Activated naive CD4-positive, alpha-beta T cell (primary cell): ENCODE results near the gene NRROS.
"Not testable (repeated sequence)": the region's sequence is repeated elsewhere in the genome, so short reads cannot be mapped to it uniquely, and the experiment has no call there.

Experiments
- DNase-seq, 4 experiments: peaks; one replicate each; lab custom pipeline; 2025; lab: John Stamatoyannopoulos, UW

The NRROS gene

GRCh38 chr3:196639483-196640296 is at the start of gene NRROS:
TSS of gene NRROS (plus strand) at chr3:196639694. CDS start at chr3:196654540, 14,846 bp downstream.
- peak in 3 of 4 experiments; percentile 22 to 43 (median 33) for DNase-seq

DNA sequence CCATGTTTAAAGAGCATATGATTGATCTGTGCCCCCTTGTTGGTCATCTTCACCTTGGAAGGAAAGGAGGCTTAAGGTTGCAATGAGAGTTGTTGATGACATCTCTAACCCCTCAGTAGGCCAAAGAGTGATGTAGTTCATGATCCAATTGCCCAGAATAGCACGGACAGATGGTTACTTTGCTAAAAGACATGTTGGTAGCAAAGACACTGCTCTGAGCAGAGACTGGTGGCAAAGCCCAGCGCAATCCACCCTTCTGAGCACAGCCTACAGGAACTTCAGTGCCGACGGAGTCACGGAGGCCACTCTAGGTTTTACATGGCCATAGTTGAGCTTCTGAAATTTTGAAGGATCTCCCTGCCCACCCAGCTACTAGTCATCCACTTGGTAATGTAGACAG is 49.2 kb upstream of the NRROS start:
- DNase-seq: no peak

DNA sequence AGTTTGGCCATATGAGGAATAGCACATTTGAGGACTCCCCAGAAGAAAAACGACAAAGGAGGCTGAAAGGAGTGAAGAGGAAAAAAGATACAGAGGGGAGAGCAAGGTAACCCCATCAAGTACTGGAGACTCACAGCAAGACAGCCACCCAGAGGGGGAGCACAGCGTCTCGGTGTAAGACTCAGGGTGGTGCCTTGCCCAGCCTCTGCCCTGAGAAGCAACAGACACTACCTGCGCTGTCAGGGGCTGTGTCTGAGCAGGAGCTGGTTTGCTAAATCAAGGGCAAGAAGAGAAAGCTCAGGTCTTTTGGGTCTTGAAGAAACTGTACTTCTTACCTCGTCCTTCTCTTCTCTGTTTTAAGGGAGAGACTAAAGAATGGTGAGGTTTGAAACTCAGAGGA is 43.1 kb upstream of the NRROS start:
- DNase-seq: no peak

DNA sequence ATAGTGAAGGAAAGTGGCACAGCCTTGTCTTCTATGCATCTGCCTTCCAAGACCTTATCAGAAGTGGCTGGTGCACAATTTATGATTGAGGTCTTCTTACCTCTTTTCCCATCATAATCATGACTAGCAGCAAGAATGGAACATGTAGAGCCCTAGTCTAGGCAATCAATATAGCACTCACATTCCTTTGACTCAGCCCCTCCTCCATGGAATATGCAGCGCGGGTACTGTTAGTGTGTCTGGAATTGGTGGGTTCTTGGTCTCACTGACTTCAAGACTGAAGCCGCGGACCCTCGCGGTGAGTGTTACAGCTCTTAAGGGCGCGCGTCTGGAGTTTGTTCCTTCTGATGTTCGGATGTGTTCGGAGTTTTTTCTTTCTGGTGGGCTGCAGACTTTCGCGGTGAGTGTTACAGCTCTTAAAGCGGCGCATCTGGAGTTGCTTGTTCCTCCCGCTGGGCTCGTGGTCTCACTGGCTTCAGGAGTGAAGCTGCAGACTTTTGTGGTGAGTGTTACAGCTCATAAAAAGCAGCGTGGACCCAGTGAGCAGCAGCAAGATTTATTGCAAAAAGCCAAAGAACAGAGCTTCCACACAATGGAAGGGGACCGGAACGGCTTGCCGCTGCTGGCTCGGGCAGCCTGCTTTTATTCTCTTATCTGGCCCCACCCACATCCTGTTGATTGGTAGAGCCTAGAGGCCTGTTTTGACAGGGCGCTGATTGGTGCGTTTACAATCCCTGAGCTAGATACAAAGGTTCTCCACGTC is 41.3 kb upstream of the NRROS start:
- DNase-seq: not testable (repeated sequence)

GRCh38 chr3:196599734-196600128 is 39.8 kb upstream of the NRROS start:
- DNase-seq: no peak

DNA sequence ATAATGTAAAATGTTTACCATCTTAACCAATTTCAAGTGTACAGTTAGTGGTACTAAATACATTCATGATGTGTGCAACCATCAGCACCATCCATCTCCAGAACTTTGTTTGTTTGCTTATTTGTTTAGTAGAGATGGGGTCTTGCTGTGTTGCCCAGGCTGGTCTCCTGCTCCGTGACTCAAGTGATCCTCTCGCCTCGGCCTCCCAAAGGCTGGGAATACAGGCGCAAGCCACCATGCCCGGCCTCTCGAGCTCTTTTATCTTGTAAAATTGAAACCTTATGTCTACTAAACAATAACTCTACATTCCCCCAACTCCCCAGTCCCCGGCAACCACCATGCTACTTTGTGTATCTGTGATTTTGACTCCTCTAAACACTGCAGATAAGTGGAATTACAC is 39.1 kb upstream of the NRROS start:
- no peak for DNase-seq

GRCh38 chr3:196602673-196603072 is 36.8 kb upstream of the NRROS start:
- DNase-seq: no peak

GRCh38 chr3:196603683-196604082 is 35.8 kb upstream of the NRROS start:
- no peak for DNase-seq

DNA sequence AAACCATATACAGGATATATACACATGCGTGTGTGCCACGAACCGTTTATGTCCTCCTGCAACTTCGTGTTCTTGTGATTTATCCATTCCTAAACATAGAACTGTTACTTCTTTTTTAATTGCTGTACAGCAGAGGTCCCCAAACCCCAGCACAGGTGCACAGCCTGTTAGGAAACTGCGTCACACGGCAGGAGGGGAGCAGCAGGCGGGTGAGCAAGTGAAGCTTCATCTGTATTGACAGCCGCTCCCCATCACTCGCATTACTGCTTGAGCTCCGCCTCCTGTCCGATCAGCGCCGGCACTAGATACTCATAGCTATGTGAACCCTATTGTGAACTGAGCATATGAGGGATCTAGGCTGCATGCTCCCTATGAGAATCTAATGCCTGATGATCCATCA is 34.9 kb upstream of the NRROS start:
- DNase-seq: peak in 2 of 4 experiments; percentile 30 to 62

DNA sequence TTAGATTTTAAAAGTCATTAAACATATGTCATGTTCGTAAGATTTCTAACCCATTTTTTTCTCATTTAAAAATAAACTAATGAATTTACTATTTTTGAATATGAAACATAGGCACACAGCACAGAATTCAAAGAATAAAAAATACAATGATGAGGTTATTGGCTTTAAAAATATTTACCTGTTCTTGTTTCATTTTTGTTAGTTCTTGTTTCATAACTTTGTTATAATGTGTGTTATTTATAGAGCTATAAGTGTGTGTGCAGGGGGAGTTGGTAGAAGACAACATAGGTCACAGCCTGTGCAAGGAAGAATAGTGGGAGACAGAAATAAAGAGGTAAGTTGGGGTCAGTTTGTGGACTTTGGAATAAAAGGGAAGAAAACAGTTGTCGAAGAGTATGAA is 30.8 kb upstream of the NRROS start:
- no peak for DNase-seq

DNA sequence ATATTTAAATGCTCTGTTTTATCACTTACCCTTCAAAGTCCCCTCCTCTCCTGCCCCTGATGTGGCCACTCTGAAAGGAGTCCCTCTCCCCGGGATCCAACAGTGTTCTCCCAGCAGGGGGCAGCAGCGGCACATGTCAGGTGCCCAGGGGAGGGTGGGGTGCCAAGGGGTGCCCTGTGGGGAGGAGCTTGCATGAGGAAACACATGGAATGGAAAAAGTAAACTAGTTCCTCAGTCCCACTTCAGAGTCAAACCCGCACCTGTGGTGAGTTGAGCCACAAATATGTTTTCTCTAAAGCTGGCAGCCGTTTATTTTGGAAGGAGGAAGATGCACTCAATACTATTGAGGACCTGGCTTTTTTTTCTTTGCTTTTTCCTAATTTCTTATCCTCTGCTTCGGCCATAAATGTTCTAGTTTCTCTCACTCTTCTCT is 30.1 kb upstream of the NRROS start:
- peak; percentile 88 to 96 (median 91) for DNase-seq

DNA sequence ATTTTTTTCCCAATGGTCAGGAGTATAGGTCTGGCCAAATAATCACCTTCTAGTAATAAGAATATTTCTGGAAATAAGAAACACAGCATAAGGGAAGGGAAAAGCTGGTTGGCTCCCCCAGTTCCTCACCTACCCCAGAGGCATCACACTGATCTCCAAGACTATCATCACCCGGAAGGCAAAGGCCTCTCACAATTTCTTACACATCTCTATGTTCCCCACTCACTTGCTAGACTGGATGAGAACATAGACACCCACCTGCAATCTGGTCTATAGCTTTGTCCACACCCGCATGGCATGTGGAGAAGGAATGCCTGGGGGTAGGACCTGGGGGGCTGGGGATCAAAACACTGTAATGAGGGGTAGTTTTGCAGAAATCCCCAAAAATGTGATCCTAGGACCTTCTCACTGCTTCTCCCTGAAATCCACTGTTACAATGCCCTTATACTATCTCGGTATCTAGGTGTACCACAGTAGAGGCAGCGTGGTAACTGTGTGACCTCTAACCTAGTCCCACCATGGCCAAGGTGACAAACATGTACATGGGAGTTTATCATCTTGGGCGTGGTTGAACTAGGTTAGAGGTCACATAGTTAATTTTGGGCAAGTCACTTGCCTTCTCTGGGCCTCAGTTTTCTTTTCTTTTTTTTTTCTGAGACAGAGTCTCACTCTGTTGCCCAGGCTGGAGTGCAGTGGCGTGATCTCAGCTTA is 29.5 kb upstream of the NRROS start:
- no peak for DNase-seq

GRCh38 chr3:196611761-196612483 is 27.6 kb upstream of the NRROS start:
- DNase-seq: no peak

DNA sequence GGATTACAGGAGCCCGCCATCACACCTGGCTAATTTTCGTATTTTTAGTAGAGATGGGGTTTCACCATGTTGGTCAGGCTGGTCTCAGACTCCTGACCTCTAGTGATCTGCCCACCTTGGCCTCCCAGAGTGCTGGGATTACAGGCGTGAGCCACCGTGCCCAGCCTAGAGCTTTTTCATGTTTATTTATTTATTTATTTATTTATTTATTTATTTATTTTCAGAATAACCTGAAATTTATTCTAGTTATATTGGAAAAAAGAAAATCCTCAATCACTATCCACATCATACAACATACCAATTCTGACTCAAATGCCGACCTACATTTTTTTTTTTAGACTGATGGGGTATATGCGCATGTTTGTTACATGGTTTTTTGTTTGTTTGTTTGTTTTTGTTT is 24.3 kb upstream of the NRROS start:
- DNase-seq: not testable (repeated sequence)

DNA sequence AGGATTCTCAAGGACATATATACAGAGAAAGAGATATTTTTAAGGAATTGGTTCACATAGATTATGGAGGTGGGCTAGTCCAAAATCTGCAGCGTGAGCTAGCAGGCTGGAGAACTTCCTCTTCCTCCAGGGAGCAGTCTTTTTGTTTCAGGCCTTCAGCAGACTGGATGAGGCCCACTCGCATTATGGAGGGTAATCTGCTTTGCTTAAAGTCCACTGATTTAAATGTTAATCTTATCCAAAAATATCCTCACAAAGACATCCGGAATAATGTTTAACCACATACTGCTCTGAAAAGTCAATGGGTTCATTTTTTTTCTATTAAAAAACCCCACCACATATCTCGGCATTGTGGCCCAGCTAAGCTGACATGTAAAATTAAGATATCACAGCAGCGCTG is 22.2 kb upstream of the NRROS start:
- DNase-seq: no peak

DNA sequence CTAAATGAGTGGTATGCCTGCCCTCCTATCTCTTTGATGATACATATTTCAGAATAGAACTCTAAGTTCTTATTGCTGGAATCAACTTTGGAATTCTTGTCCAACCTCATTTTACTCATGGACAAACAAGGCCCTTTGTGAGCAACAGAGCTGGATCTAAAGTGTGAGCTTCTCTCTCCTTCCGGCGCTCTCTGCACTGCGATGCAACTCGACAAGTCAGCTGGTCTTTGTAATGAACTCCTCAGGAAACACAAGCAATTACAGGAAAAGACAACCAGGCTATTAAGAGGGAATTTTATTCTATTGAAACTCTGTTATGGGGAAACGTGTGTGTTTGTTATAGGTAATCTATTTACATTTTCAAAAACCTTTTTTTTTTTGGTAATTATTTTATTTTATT is 20.3 kb upstream of the NRROS start:
- DNase-seq: no peak

DNA sequence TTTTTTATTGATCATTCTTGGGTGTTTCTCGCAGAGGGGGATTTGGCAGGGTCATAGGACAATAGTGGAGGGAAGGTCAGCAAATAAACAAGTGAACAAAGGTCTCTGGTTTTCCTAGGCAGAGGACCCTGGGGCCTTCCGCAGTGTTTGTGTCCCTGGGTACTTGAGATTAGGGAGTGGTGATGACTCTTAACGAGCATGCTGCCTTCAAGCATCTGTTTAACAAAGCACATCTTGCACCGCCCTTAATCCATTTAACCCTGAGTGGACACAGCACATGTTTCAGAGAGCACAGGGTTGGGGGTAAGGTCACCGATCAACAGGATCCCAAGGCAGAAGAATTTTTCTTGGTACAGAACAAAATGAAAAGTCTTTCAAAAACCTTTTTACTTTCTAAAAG is 19.9 kb upstream of the NRROS start:
- not testable (repeated sequence) for DNase-seq

GRCh38 chr3:196620161-196620604 is 19.3 kb upstream of the NRROS start:
- no peak for DNase-seq

DNA sequence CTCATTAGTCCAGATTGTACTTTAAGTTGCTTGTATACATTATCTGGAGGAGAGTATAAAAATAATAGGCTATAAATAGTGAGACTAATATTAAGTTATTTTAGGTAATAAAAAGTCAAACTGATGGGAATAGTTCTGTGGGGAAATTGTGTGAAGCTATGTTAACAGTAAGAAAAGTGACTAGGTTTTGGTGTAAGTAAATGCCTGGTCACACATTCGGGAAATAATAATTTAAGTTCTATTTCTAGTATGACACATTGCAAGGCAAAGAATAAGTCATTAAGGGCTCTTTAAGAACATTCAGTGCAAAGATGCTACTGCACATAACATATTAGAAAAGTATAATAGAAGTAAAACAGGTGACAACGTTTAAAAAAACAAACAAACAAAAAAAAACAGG is 18.8 kb upstream of the NRROS start:
- DNase-seq: no peak

GRCh38 chr3:196621611-196622010 is 17.9 kb upstream of the NRROS start:
- no peak for DNase-seq

DNA sequence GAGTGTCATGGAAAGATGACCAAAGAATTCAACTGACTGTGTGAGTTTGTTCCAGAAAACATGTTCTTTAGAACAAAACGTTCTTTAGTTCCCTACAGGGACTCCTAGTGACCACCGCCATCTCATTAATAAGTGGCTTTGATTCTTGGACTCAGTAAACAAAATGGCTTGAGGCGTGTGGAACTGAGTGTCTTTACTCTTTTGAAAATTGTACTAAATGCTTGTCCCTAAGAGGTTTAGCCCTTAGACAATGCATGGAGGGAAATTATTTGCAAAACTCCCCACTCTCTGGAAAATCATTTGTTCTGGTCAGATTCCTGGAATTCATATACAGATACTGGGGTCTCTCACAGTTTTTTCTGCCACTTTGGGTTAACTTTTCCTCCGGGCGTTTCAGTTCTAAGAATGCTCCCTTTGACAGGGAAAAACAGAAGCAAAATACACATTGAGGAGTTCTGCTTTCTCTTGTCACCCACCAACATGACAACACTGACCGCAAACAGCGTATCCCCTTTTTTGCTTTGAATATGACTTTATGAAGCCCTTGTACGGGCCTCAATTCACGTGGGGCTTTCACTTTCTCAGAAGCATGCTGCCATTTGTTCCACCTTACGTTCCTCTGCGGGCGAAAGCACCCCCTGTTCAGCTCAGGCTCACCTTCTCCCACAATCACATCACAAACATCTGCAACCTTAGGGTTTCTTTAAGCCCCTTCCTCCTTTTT is 15.3 kb upstream of the NRROS start:
- no peak for DNase-seq
